OCI-M2 (cell line): ENCODE results near the gene PIGN.
"Not testable (repeated sequence)": the region's sequence is repeated elsewhere in the genome, so short reads cannot be mapped to it uniquely, and the experiment has no call there.

ENCODE experiments used
- DNase-seq: peaks from one replicate; lab custom pipeline; 2025; ENCODE audit not compliant: unreplicated experiment; lab: John Stamatoyannopoulos, UW

PIGN gene

DNA sequence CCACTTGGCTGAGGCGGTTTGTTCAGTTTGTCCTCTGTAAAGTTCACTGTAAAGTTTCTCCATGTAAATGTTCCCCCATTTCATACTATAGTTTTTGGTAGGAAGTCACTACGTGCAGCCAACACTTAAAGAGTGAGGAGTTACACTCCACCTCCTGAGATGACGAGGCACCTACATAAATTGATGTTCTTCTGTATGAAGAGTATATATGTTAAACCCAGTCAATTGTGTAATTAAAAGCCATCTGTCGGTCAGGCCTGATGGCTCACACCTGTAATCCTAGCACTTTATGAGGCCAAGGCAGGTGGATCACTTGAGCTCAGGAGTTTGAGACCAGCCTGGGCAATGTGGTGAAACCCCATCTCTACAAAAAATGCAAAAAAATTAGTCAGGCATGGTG, 7.6 kb downstream of the PIGN start:
- no peak for DNase-seq

DNA sequence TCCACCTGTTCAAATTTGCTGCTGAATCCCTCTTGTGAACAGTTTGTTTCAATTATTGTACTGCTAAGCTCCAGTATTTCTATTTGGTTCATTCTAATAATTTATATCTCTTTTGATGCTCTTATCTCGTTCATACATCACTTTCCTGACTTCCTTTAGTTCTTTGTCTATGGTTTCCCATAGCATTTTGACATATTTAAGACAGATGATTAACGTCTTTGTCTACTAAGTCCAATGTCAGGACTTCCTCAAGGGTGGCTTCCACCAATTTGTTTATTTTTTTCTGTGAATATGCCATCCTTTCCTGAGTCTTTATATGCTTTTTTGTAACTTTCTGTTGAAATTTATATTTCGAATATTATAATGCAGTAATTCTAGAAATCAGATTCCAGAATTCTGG, 9.6 kb downstream of the PIGN start:
- no peak for DNase-seq

DNA sequence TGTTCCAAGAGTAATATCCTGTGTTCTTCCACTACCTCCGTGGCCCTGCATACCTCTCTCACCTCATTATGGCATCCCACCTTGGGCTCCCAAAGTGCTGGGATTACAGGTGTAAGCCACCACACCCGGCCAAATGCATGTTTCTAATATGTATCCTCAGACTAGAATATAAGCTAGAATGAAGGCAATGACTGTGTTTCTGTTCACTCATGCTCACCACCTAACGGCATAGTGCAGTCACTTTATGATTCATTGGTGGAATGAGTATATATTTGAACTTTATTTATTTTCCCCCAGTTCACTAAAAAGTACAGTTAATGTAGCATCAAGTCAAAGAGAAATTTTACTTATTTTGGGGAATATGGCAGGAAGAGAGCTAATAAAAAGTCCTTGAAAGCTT, 11.3 kb downstream of the PIGN start:
- DNase-seq: no peak

GRCh38 chr18:62172298-62172697, 14.6 kb downstream of the PIGN start:
- DNase-seq: no peak

GRCh38 chr18:62170857-62171256, 16.0 kb downstream of the PIGN start:
- no peak for DNase-seq

DNA sequence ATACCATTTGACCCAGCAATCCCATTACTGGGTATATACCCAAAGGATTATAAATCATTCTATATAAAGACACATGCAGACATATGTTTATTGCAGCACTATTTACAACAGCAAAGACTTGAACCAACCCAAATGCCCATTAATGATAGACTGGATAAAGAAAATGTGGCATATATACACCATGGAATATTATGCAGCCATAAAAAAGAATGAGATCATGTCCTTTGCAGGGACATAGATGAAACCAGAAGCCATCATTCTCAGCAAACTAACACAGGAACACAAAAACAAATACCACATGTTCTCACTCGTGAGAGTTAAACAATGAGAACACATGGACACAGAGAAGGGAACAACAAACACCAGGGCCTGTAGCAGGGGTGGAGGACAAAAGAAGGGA, 20.3 kb downstream of the PIGN start:
- DNase-seq: not testable (repeated sequence)

DNA sequence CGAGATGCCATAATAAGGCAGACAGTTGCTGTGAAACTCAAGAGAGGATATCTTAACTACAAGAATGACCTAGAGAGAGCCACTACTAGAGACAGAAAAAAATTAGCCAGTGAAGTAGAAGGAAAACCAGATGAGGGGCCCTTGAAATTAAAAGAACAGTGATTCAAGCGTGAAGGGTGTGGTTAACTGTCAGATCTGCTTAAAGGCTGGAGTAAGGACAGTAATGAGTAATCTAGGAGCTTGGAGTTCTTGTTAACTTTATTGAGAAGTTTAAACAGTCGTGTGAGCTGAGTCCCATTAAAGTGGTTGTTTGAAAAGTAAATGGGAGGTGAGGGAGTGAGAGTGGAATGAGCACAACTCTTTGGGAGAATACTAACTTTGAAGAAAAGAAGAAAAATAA, 21.3 kb downstream of the PIGN start:
- no peak for DNase-seq

GRCh38 chr18:62164855-62165487, 21.9 kb downstream of the PIGN start:
- DNase-seq: no peak

DNA sequence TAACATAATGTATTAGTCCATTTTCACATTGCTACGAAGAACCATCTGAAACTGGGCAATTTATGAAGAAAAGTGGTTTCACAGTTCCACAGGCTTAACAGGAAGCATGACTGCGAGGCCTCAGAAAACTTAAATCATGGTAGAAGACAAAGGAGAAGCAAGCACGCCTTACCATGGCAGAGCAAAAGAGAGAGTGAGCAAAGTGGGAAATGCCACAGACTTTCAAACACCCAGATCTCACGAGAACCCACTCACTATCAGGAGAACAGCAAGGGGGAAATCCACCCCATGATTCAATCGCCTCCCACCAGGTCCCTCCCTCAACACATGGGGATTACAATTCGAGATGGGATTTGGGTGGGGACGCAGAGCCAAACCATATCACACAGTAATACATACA, 22.5 kb downstream of the PIGN start:
- DNase-seq: no peak

DNA sequence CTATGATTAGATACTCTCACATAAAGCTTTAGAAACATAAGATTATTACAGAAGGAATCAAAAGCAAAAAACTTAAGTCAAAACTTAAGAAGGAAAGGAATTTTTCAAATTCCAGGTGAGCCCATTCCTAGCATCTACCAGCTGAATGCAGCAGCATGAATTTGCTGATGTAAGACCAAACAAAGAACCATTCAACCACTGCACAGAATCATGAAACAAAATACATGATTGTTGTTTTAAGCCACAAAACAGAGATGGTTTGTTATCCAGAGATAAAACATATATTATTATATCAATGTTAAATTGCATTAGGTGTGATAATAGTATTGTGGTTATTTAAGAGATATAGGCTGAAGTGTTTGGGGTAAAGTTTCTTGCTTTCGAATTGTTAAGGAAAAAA, 29.0 kb downstream of the PIGN start:
- no peak for DNase-seq

DNA sequence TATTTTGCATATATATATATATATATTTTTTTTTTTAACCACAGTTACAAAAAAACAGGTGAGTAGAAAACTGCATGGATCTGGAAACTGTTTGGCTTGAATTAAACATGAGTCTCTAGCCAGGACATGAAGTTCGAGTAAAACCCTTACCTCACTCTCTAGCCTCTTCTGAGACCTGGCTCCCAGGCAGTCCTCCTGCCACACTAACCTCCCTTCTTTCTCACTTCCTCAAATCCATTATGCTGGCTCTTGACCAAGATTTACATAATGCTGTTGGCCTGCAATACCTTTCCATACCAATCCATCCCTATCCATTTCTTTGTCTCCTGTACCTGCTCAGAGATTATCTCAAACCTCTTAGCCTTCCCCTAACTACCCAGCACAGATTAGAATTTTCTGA, 34.0 kb downstream of the PIGN start:
- no peak for DNase-seq

DNA sequence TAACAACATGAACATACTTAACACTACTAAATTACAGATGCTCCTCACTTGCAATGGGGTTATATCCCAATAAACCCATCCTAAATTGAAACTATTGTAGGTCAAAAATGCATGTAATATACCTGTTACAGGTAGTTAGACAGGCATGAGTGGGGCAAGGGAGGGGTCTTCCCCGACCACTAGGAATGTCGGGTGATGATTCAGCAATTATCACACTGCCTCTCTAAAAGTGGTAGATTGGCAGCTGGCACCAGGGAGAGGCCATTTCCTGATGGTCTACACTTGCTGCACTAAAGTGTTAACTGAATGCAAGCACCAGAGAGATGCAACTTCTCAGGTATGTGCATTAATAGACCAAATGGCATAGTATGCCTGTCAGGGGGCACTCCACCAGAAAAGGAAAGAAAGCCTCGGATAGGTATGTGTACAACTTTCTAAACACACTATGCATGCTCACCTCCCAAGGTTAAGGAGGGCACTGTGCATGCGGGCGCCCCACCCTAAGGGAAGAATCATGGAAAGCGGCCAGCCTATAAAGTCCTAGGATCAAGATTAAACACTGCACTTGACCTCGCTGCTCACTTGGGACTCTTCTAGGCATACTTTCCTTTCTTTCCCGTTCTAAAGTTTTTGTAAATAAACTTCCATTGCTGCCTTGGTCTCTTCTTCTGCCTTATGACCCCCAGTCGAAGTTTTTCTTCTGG, 35.6 kb downstream of the PIGN start:
- DNase-seq: no peak

DNA sequence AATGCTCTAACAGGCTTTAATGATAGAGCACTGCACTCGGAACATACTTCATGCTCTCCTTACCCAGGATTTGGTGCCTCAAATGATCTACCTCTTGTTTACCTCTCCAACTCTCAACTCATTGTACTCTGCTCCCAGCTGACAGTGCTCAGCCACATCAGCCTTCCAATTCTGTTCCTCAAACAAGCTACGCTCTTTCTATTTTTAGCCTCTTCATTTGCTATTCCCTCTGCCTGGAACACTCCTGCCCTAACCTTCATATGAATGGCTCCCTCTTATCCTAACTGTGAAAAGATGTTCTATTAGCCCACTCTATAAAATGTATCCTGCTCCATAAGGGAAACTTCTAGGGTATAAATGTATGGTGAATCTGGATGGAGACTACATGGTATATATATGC, 42.5 kb downstream of the PIGN start:
- DNase-seq: no peak

GRCh38 chr18:62140259-62140658, 46.6 kb downstream of the PIGN start:
- DNase-seq: no peak

DNA sequence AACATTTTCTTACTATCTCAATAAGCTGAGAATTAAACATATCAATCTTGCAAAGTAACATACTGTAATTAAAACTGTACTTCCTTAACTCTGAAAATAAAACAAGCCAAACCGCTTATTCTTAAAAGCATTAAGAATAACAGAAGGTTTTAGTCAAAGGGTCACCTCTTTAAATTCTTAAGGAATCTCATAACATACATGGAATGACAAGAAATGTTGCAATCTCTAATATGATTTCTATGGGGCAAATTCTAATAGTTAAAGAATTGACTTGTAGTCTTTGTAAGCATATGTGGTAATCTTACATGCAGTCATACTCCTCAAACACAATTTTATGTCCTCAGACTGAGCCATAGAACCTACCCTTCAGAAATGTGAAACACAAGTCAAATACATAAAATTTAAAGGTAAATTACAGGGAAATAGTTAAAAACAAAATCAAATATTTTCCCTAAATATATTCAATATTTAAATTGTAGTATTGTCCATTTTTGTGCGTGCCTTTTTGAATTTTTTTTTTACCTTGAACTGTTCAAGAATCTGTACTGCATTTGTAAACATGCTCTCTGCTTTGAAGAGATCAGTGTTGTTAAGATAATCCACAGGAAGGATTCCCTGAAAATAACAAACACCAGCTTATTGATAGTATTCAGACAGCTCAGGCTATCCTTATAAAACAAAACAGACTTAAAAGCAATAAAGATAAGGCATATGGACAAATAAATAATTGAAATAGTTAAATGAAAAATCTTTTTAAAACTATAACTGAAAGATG, 48.2 kb downstream of the PIGN start:
- DNase-seq: no peak

GRCh38 chr18:62131301-62131909, 55.5 kb downstream of the PIGN start:
- no peak for DNase-seq

- no peak for DNase-seq
Measured at GRCh38 chr18:62128157-62128556, 58.7 kb downstream of the PIGN start.

DNA sequence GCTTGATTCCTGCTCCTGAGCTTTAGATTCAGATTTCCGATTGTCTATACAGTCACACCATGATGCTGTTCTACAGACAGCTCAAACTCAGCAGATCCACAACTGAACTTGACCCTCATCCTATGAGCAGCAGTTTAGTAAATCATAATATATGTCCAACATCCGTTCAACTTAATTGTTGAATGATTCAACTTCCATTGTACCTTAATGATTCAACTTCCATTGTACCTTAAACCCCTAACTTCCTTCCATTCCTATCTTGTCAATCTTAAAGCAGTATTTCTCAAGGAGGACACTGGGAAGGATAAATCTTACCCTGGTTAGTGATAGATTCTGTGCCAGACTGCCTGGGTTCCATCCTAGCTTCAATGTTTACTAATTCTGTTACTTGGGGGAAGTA, 60.1 kb downstream of the PIGN start:
- DNase-seq: no peak

GRCh38 chr18:62125702-62126101, 61.2 kb downstream of the PIGN start:
- no peak for DNase-seq

- no peak for DNase-seq
Measured at GRCh38 chr18:62122330-62122729, 64.5 kb downstream of the PIGN start.

GRCh38 chr18:62119884-62120283, 67.0 kb downstream of the PIGN start:
- no peak for DNase-seq

DNA sequence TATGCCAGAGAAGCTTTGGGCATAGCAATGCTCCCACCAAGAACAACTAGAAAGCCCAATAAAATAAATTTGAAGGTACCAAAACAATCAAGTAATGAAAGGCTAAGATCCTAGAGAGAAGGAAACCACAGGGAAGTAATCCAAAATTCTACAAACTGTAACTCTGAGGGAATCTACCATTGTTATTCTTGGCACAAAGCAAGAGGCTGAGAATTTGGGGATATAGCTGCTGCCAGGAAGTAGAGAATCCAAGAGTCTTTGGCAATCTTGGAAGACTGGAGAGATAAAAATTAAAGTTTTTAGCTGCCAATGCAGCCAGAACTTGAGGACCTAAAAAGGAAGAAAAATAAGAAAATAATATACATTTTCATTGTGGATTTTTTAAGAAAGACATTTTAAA, 68.5 kb downstream of the PIGN start:
- DNase-seq: no peak
